ENCODE measurements around the gene PSIP1. TPM values are rescaled to one million over a fixed set of nuclear protein-coding genes. Genes with fewer than 3 reads are reported as not detected.

Gene PSIP1
- 29.4 and 36.2 TPM in 2 replicates for total RNA-seq

DNA sequence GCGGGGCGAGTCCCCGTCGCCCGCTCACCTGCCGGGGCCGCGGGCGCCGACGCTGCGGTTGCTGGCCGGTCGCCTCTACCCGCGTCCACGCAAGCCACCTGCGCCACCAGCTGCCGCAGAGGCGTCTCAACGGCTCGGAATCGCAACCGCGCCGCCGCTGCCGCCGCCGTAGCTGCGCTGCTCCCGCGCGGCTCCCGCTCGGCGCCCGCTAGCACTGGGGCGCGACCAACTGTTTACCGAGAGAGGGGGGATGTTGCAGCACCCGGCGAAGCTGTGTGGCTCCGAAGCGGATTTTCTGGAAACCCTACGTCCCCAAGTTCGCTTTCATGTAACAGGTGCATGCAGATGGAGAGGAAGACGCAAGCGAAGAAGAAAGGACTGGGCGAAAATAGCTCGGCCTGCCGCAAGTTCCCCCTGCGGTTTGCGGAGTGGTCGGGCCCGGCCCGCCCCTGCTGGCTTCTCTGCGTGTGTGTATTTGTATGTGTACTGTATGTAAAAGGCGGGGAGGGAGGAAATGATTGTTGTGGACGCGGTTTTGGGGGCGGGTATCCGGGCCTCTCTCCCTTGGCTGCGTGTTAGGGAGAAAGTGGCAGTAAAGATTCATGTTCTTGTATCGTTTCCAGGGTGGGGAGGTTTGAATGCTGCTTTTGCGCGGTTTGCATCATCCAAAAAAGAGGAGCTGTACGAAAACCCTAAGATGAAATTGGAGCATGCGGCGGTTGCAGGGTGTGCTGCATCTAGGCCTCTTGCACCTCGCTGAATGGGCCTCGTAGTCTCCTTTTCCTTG lies at the start of gene PSIP1:
TSS of gene PSIP1 (minus strand) at position 182 of the 787 bp plus-strand sequence. CDS start 782 bp downstream, outside the sequence.

DNA sequence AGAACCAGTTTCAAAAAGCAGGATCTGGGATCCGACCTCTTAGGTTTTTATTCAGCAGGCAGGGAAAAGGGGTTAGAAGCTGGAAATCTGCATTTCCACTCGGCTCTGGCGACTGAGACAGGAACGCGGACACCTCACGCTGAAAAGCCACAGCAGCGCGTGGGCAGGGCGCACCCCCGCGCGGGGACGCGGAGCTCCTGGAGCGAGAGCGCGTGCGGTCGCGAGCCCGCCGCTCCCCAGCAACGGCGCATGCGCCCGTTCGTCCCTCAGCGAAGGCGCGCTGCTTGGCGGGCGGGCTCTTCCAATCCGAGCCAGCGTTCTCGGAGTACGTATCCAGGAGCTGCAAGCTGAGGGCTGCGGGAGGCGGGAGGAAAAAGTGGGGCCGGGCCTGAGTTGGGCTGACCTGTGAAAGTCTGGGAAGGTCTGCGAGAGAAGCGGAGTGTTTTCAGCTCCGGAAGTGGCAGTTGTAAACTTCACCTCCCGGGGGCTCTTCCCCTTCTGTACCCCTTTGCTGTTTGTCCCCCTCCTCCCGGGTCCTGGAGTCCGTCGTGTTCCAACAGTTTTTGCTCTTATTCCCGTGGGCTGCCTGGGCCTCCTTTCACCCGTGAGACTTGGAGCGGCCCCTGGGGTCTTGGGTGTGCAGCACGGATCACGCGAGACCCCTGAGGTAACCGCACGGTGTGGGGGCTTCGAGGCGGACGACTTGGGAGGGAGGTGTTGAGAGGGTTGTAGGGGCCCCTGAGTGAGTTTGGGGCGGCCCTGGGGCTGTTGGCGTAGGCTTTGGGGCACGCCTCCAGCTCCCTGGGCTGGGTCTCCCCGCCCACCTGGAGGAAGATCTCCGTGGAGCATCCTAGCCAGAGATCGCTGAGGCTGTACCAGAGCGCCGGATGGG lies 42.1 kb upstream of the PSIP1 start, which contains the start of gene CCDC171:
TSS of gene CCDC171 (plus strand) at position 408 of the 892 bp plus-strand sequence. CDS start 11,046 bp downstream, outside the sequence.

DNA sequence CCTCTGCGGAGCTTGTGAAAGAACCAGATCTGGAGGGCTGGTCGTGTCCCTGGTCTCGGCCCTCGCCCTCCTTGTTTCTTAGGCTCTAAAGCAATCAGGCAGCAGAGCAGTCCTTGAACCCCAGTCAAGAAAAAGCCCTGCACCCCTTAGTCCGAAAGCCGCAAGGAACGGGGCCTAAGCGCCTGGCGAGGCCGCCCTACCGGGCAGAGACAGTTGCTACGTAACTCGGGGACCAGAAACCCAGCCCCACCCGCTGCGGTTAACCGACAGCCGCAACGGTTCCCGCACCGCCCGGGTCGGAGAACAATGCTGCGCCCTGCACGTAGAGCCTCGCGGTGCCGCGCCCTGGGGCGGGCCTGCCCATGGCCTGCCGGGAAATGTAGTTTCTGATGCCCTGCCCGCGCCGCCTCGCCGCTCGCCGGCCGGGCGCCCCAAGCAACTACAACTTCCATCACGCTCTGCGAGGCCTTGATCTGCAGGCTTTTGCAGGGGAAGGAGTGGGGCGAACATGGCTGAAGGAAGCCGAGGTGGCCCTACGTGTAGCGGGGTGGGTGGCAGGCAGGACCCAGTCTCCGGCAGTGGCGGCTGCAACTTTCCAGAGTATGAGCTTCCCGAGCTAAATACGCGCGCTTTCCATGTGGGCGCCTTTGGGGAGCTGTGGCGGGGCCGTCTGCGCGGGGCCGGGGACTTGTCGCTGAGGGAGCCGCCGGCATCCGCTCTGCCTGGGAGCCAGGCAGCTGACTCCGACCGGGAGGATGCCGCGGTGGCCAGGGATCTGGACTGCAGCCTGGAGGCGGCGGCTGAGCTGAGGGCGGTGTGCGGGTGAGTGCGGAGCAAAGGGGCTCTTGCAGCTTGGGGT lies 88.2 kb downstream of the PSIP1 start, which contains the start of gene SNAPC3:
TSS of gene SNAPC3 (plus strand) at position 505 of the 859 bp plus-strand sequence. CDS start at position 509, 4 bp downstream.

Other genes with a start within 250 kb of the PSIP1 start
- gene TTC39B, start 203.8 kb downstream of the PSIP1 start, total RNA-seq: 14.2 and 15.9 TPM in 2 replicates
- 32.6 and 32.8 TPM in 2 replicates for gene SNAPC3, start 88.1 kb downstream of the PSIP1 start, total RNA-seq
- 1.4 and 2.1 TPM in 2 replicates for gene CCDC171, start 42.1 kb upstream of the PSIP1 start, total RNA-seq